Stomach (tissue), 9 donors: Measurements from ENCODE around the gene OSBPL2. TPM values are rescaled to one million over a fixed set of nuclear protein-coding genes. Genes with fewer than 3 reads are reported as not detected.

ENCODE experiments used
- DNase-seq, 2 donors: peaks; one replicate each; pipeline versions ENCODE4 v3.0.0 to v3.0.0-alpha.2; 2013 to 2019
- H3K27ac ChIP-seq, 5 donors: fragments of 200-600 bp in 4 of 5; sonication (generic) in 4 of 5; one replicate each; pipeline ENCODE4 v1.5.1; 2013 to 2019; ENCODE audit warnings: mild to moderate bottlenecking in 1 of 5, moderate library complexity in 1 of 5
- H3K27me3 ChIP-seq, 3 donors: fragments of 200-600 bp; sonication (generic); one replicate each; pipeline ENCODE4 v1.5.1; 2017 to 2019; ENCODE audit warnings: mixed run types in 1 of 3
- H3K36me3 ChIP-seq, 4 donors: fragments of 200-600 bp; sonication (generic); 1 replicate in 3 of 4; 2 replicates in 1 of 4; pipeline ENCODE4 v1.5.1; 2016 to 2019
- H3K4me1 ChIP-seq, 4 donors: fragments of 200-600 bp; sonication (generic); one replicate each; pipeline ENCODE4 v1.5.1; 2016 to 2019
- H3K4me3 ChIP-seq, 4 donors: fragments of 200-600 bp; sonication (generic) in 3 of 4; one replicate each; pipeline ENCODE4 v1.5.1; 2016 to 2019; ENCODE audit warnings: mild to moderate bottlenecking in 1 of 4
- H3K9me3 ChIP-seq, 4 donors: fragments of 200-600 bp; sonication (generic); one replicate each; pipeline ENCODE4 v1.5.1; 2016 to 2019
- EP300 ChIP-seq: sonication (generic); formaldehyde crosslinking; IDR thresholded peaks from one replicate; pipeline ENCODE4 v1.6.1; 2017; ENCODE audit warnings: antibody characterized with exemption
- POLR2A ChIP-seq, 4 donors: fragments of 450-650 bp; IDR thresholded peaks; one replicate each; pipeline ENCODE4 v1.6.1; 2016; ENCODE audit warnings: antibody characterized with exemption in 4 of 4, control low read depth in 2 of 4, mild to moderate bottlenecking in 1 of 4, moderate library complexity in 1 of 4
- POLR2AphosphoS5 ChIP-seq, 3 donors: sonication (generic); formaldehyde crosslinking; IDR thresholded peaks; one replicate each; pipeline ENCODE4 v1.6.1; 2016; ENCODE audit warnings: antibody characterized with exemption in 3 of 3
- WGBS, 5 donors: extraction: QIAGEN DNeasy Blood & Tissue Kit in 3 of 5; methylation state at CpG; one replicate each; pipeline versions ENCODE4 v1.1.5 to v1.1.7; 2013 to 2018; 5-methylcytosine and 5-hydroxymethylcytosine counted together
- intact Hi-C: fragments of 100-400 bp; cut with DNase I; formaldehyde crosslinking; loops from one replicate; pipeline ENCODE4 v1.15.1; 2023; ENCODE audit warnings: low total_unique reads
- polyA plus RNA-seq, 3 donors: library from polyadenylated mRNA; stranded (reverse); fragments of 200-250 nt; gene quantifications; one replicate each; pipeline ENCODE4 v1.2.3, GENCODE V29; 2013
- total RNA-seq, 5 donors: library from RNA; depleted of rRNA; stranded (reverse); fragments of >200 nt; gene quantifications; one replicate each; pipeline versions ENCODE4 v1.1.0 to v1.2.3, GENCODE V29; 2014 to 2016
- TF ChIP-seq, protein P1 (sequence below), 7 experiments: fragments of 450-650 bp in 4 of 7; fragments of 200-600 bp in 3 of 7; sonication (generic) in 3 of 7; IDR thresholded peaks; one replicate each; pipeline ENCODE4 v1.5.1; 2016 to 2019; ENCODE audit warnings: antibody characterized with exemption in 7 of 7, control low read depth in 2 of 7, mild to moderate bottlenecking in 1 of 7
- donor health status: healthy with polysubstance abuse.
- donor health status: Bipolar disorder and iron deficiency.
- donor health status: healthy.

Gene OSBPL2
- total and polyA plus RNA-seq, 8 donors, result 15.1 to 83.4 (median 36.7) TPM

- intact Hi-C loops, result no loop called here
- H3K36me3 ChIP-seq, result peaks cover 79 to 100% (median 100%) of the 10 kb centered on the region in 4 donors
Measured at GRCh38 chr20:62329389-62330377, 91.4 kb downstream of the OSBPL2 start.

DNA sequence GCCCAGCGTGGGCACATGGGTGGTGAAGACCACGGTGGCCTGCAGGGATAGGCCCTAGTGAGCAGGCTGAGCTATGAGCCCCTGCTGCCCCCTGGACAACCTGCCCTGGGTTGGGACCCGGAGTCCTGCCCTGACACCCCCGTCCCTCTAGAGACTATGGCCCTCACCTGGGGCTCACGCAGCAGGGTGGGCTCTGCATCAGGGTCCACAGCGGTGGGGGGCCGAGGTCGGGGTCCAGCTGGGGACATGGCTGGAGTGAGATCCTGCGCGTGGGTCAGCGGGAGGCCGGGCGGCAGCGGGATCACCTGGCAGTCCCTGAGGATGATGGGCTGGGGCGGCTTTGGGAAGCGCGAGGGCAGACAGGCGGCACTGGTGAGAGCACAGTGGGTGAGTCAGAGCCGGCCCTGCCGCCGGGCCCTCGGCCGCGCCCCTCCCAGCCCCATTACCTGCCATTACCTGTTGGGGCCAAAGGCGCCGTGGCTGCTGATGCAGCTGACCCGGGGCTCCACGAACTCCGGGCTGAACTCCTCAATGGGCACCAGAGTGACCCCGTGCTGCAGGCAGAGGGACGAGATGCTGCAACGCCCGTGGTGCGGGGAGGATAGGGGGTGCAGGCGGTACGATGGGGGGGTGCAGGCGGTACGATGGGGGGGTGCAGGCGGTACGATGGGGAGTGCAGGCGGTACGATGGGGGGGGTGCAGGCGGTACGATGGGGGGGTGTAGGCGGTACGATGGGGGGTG, 92.4 kb downstream of the OSBPL2 start:
- Histone ChIP-seq H3K4me3 (no peak overlapping the region), H3K36me3 (peaks cover 79 to 100% (median 98%) of the 10 kb centered on the region in 4 donors), H3K27ac (no peak overlapping the region), H3K27me3 (no peaks in the 10 kb centered on the region), H3K9me3 (no peaks in the 10 kb centered on the region), H3K4me1 (no peaks in the 10 kb centered on the region)
- 84 to 91% (median 87%) methylated on average over 26 to 46 of the region's 46 CpGs for WGBS, 5 donors
- intact Hi-C loops, result no loop called here
- DNase-seq, result no peak
- no peak for TF ChIP-seq EP300
- TF ChIP-seq, protein P1, sequence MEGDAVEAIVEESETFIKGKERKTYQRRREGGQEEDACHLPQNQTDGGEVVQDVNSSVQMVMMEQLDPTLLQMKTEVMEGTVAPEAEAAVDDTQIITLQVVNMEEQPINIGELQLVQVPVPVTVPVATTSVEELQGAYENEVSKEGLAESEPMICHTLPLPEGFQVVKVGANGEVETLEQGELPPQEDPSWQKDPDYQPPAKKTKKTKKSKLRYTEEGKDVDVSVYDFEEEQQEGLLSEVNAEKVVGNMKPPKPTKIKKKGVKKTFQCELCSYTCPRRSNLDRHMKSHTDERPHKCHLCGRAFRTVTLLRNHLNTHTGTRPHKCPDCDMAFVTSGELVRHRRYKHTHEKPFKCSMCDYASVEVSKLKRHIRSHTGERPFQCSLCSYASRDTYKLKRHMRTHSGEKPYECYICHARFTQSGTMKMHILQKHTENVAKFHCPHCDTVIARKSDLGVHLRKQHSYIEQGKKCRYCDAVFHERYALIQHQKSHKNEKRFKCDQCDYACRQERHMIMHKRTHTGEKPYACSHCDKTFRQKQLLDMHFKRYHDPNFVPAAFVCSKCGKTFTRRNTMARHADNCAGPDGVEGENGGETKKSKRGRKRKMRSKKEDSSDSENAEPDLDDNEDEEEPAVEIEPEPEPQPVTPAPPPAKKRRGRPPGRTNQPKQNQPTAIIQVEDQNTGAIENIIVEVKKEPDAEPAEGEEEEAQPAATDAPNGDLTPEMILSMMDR (IDR thresholded peaks at IDR 0.05), result no peak
- no peak for TF ChIP-seq POLR2AphosphoS5 (IDR thresholded peaks at IDR 0.05)
- TF ChIP-seq POLR2A (IDR thresholded peaks at IDR 0.05), result no peak

More at GRCh38 chr20:62329389-62330377, 91.4 kb downstream of the OSBPL2 start:
- no peak overlapping the region for H3K4me3 ChIP-seq
- H3K27ac ChIP-seq, result no peak overlapping the region
- TF ChIP-seq EP300 (no peak), POLR2A (IDR thresholded peaks at IDR 0.05) (no peak), POLR2AphosphoS5 (IDR thresholded peaks at IDR 0.05) (no peak)
- TF ChIP-seq, protein P1 (IDR thresholded peaks at IDR 0.05), result no peak
- no peaks in the 10 kb centered on the region for H3K4me1 ChIP-seq
- no peaks in the 10 kb centered on the region for H3K27me3 ChIP-seq
- no peaks in the 10 kb centered on the region for H3K9me3 ChIP-seq
- DNase-seq, result no peak
- WGBS, 5 donors, result 91 to 97% (median 94%) methylated on average over 22 to 37 of the region's 37 CpGs

GRCh38 chr20:62331347-62331746, 93.0 kb downstream of the OSBPL2 start:
- Histone ChIP-seq H3K27me3 (no peaks in the 10 kb centered on the region), H3K4me3 (no peak overlapping the region), H3K36me3 (peaks cover 77 to 100% (median 96%) of the 10 kb centered on the region in 4 donors), H3K4me1 (no peaks in the 10 kb centered on the region), H3K27ac (no peak overlapping the region), H3K9me3 (no peaks in the 10 kb centered on the region)
- no peak for TF ChIP-seq POLR2A (IDR thresholded peaks at IDR 0.05)
- TF ChIP-seq, protein P1 (IDR thresholded peaks at IDR 0.05), result no peak
- TF ChIP-seq POLR2AphosphoS5 (IDR thresholded peaks at IDR 0.05), result no peak
- no peak for TF ChIP-seq EP300
- WGBS, 5 donors, result 83 to 91% (median 89%) methylated on average over 16 to 19 of the region's 19 CpGs
- no peak for DNase-seq
- intact Hi-C loops, result no loop called here

DNA sequence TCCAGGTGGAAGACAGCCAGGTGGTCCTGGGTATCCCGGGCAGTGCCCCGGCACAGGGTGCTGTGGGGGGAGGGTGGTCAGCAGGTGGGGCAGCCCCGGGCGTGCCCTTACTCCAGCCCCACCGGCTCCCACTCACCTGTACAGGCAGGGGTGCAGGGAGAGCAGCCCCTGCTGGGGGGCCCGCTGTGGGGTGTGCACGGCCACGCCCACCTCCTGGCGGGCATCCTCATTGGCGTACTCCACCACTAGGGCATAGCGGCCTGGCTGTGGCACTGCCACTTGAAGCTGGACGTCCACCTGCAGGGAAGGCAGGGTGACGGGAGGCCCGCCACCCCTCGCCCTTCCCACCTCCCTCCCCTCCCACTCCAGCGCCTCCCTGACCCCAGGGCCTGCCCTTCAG, 94.1 kb downstream of the OSBPL2 start:
- H3K4me1 ChIP-seq, result no peaks in the 10 kb centered on the region
- peaks cover 77 to 100% (median 96%) of the 10 kb centered on the region in 4 donors for H3K36me3 ChIP-seq
- TF ChIP-seq POLR2A (IDR thresholded peaks at IDR 0.05) (no peak), EP300 (no peak), POLR2AphosphoS5 (IDR thresholded peaks at IDR 0.05) (no peak)
- TF ChIP-seq, protein P1 (IDR thresholded peaks at IDR 0.05), result no peak
- no peaks in the 10 kb centered on the region for H3K27me3 ChIP-seq
- DNase-seq, result no peak
- H3K9me3 ChIP-seq, result no peaks in the 10 kb centered on the region
- no peak overlapping the region for H3K4me3 ChIP-seq
- no peak overlapping the region for H3K27ac ChIP-seq
- intact Hi-C loops, result no loop called here
- 78 to 93% (median 82%) methylated on average over 9 to 16 of the region's 16 CpGs for WGBS, 5 donors
